B cell (primary cell): ENCODE data around the gene CENPN.

Experiments used
- EZH2 ChIP-seq: IDR thresholded peaks from 2 replicates; pipeline ENCODE4 v1.6.1; 2012; ENCODE audit warnings: borderline replicate concordance, low read depth, mild to moderate bottlenecking, moderate library complexity, low read length; ENCODE audit not compliant: insufficient read depth, poor library complexity, severe bottlenecking
- TF ChIP-seq, protein P1 (sequence below): fragments of 200-600 bp; IDR thresholded peaks from one replicate; pipeline ENCODE4 v1.8.0; 2022; ENCODE audit warnings: antibody characterized with exemption, mild to moderate bottlenecking

DNA sequence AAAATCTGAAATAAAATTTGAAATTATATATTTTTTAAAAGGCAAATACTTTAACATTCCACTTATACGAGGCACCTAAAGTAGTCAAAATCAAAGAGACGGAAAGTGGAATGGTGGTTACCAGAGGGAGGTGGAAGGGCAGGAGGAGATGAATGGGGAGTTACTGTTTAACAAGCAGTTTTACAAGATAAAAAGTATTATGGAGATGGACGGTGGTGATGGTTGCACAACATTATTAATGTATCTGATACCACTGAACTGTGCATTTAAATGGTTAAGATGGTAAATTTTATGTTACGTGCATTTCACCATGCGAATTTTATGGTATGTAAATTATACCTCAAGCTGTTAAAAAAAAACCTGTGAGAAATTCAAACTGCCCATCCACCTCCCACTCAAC is 5.7 kb upstream of the CENPN start:
- TF ChIP-seq, protein P1, sequence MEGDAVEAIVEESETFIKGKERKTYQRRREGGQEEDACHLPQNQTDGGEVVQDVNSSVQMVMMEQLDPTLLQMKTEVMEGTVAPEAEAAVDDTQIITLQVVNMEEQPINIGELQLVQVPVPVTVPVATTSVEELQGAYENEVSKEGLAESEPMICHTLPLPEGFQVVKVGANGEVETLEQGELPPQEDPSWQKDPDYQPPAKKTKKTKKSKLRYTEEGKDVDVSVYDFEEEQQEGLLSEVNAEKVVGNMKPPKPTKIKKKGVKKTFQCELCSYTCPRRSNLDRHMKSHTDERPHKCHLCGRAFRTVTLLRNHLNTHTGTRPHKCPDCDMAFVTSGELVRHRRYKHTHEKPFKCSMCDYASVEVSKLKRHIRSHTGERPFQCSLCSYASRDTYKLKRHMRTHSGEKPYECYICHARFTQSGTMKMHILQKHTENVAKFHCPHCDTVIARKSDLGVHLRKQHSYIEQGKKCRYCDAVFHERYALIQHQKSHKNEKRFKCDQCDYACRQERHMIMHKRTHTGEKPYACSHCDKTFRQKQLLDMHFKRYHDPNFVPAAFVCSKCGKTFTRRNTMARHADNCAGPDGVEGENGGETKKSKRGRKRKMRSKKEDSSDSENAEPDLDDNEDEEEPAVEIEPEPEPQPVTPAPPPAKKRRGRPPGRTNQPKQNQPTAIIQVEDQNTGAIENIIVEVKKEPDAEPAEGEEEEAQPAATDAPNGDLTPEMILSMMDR: no peak
- TF ChIP-seq EZH2: no peak
